ENCODE results near the gene EPHA8.

EPHA8 gene

GRCh38 chr1:22536506-22536905 lies 26.8 kb upstream of the EPHA8 start:
- DNase-seq (ENCODE audit: low spot score) = no peak

GRCh38 chr1:22537441-22538139 lies 25.7 kb upstream of the EPHA8 start:
- DNase-seq (ENCODE audit: low spot score) = no peak

DNA sequence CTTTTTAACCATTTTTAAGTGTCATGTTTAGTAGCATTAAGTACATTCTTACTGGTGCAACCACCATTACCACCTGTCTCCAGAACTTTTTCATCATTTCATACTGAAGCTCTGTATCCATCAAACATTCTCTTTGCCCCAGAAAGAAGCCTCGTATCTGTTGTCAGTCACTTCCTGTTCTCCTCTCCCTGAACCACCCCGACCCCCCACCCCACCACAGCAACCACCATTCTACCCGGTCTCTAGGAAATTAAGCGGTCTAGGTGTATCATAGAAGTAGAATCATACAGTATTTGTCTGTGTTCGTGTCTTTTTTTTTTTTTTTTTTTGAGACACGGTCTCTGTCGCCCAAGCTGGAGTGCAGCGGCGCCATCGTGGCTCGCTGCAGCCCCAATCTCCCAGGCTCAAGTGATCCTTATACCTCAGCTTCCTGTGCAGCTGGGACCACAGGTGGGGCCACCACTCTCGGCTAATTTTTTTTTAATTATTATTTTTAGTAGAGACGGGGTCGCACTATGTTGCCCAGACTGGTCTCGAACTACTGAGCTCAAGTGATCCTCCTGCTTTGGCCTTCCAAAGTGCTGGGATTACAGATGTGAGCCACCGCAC lies 23.7 kb upstream of the EPHA8 start:
- DNase-seq (ENCODE audit: low spot score) = no peak

- DNase-seq (ENCODE audit: low spot score) = no peak
These were observed 23.0 kb upstream of the EPHA8 start for GRCh38 chr1:22540337-22540736.

DNA sequence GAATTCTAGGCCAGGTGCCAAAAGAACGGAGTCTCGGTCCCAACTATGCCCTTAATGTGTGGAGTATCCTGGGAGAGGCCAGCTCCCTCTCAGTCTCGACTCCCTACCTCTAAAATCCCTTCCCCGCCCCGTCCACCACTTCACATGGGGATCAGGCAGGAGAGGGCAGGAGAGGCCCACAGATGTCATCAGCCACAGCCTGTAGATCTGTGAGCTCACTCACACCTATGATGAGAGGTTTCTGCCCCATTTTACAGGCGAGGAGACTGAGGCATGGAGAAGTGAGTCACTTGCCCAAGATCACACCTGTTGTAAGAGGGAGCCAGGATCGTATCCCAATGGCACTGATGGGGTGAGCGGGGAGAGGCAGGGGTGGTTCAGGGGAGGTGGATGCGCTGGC lies 20.4 kb upstream of the EPHA8 start:
- no peak for DNase-seq (ENCODE audit: low spot score)

DNA sequence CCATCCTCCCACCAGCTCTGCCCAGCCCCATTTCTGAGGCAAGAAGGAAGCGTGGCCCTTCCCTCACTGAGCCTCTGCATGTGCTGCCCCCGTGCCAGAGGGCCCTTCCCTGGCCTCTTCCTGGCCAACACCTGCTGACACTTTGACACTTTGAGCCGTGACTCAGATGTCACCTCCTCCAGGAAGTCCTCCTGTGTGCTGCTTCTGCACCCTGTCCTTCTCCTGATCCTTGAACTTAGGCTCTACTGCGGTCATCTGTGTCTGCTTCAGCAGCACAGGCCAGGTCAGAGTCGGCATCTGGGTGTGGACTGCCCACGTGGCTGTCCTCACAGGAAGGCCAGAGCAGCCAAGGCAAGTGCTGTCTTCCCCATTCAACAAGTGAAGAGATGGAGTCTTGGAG lies 19.6 kb upstream of the EPHA8 start:
- DNase-seq (ENCODE audit: low spot score) = no peak

GRCh38 chr1:22544606-22545005 lies 18.7 kb upstream of the EPHA8 start:
- no peak for DNase-seq (ENCODE audit: low spot score)

DNA sequence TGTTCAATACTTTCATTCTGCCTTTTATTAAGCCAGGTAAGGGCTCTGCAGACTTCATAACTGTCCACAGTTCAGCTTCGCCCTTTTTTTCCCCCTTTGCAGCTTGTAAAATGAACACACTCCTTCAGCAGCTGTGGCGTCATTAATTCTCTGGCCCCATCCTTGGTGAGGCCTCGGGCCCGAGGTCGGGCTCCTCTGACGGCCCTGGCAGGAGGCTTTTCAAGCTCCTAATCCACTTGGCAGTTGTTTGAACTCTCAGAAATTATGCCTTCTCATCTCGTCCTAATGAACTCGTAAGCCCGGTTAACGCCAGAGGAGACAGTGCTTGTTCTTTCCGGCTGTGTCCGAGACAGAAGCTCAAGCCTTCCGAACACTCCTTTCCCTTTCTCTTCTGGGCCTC lies 18.1 kb upstream of the EPHA8 start:
- DNase-seq (ENCODE audit: low spot score) = no peak

DNA sequence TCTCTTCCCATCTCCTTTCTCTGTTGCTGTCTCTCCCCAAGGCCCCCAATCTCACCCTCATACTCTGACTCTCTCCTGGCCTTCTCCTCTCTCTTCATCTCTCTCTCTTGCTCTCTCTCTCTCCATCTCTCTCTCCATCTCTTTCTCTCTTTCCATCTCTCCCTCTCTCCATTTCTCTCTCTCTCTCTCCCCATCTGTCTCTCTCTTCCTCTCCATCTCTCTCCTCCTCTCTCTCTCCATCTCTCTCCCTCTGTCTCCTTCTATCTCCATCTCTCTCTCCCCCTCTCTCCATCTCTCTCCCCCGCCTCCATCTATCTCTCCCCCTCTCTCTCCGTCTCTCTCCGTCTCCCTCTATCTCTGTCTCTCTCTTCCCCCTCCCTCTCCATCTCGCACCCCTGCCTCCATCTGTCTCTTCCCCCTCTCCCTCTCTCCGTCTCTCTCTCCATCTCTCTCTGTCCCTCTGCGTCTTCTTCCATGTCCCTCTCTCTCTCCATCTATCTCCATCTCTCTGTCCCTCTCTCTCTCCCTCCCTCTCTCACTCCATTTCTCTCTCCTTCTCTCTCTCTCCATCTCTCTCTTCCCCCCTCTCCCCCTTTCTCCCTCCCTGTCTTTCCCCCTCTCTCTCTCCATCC lies 16.0 kb upstream of the EPHA8 start:
- DNase-seq (ENCODE audit: low spot score) = no peak

GRCh38 chr1:22547818-22548462 lies 15.3 kb upstream of the EPHA8 start:
- DNase-seq (ENCODE audit: low spot score) = no peak

- DNase-seq (ENCODE audit: low spot score) = no peak
These were observed 13.3 kb upstream of the EPHA8 start for GRCh38 chr1:22550021-22550420.

DNA sequence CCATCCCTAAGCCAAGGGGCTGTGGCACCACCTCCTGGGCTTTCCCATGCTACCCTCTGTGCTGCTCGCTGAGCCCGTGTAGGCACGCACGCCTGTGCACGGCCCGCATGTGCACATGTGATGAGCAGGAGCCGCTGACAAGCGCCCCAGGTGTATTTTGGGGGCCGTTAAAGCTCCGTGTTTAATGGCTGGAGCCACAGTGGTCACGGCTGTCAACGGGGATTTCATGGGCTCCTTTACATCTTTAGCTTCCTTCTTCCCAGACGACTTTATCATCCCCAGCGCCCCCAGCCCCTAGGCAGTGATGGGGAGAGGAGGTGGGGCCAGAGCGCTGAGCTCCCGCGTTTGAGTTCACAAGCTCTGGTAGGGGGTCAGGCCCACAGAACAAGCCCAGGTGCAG lies 11.7 kb upstream of the EPHA8 start:
- no peak for DNase-seq (ENCODE audit: low spot score)

GRCh38 chr1:22552021-22552420 lies 11.3 kb upstream of the EPHA8 start:
- DNase-seq (ENCODE audit: low spot score) = no peak

DNA sequence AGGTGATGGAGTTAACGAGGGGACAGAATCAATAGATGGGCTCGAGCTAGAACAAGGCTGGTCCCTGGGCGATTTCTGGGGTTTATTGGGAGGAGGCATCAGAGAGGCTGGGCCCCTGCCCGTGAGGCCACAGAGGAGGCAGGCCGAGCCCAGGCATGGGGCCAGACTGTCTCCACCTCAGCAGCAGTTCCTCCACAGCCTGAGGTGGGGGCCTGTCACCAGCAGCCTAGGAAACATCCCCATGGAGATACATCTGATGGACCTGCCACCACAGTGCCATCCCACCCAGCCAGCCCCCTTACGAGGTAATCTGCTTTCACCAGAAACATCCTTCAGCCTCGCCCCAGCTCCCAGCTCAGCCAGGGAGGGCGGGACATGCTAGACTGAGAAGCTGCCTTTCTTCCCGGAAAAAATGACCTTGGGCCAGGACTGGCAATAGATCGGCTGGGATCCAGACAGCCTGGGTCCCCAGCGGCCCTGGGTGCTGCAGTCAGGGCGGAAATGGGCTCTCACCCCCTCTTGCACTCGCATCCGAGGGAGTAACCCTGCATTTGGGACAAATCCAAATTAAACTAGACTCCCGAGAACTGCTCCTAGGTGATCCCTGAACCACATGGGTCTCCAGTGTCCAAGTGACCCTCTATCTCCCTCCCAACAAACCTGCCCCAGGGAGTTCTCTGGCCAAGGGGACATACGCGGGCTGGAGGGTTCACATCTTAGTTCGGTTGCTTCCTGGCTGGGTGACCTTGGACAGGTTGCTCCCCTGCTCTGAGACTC lies 10.0 kb upstream of the EPHA8 start:
- no peak for DNase-seq (ENCODE audit: low spot score)

GRCh38 chr1:22553991-22554522 lies 9.2 kb upstream of the EPHA8 start:
- no peak for DNase-seq (ENCODE audit: low spot score)

DNA sequence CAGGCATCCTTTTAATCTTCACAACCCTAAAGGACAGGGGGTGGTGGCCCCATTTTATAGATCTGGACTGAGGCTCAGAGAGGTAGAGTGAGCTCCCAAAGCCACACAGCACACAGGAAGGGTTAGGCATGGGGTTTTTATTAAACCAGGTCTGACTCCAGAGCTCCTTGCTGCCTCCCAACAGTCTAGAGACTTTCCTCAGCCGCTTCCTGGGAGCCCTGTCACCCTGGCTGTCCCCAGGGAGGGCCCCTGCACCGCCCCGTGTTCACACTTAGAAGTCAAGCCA lies 8.0 kb upstream of the EPHA8 start:
- DNase-seq (ENCODE audit: low spot score) = no peak

GRCh38 chr1:22556391-22557104 lies 6.7 kb upstream of the EPHA8 start:
- no peak for DNase-seq (ENCODE audit: low spot score)

- no peak for DNase-seq (ENCODE audit: low spot score)
These were observed 5.8 kb upstream of the EPHA8 start for GRCh38 chr1:22557341-22557950.

- DNase-seq (ENCODE audit: low spot score) = no peak
These were observed 648 bp downstream of the EPHA8 start for GRCh38 chr1:22563671-22564602.

GRCh38 chr1:22566161-22566560 lies 2.9 kb downstream of the EPHA8 start:
- DNase-seq (ENCODE audit: low spot score) = no peak

Data from cerebellar cortex (tissue), 1 donor.